Lung (tissue), 12 donors: Measurements from ENCODE around the gene GRK3. TPM values are rescaled to one million over a fixed set of nuclear protein-coding genes. Genes with fewer than 3 reads are reported as not detected.
A peak's percentile ranks its signal among the peaks of the same experiment; 100 is the strongest.
"Not testable (repeated sequence)": the region's sequence is repeated elsewhere in the genome, so short reads cannot be mapped to it uniquely, and the experiment has no call there.

Experiments
- ATAC-seq: fragments of 200-7000 bp; cut with Tn5 transposase; one replicate; pipeline ENCODE4 v1.9.1; 2020; ENCODE audit warnings: moderate number of reproducible peaks; ENCODE audit not compliant: insufficient read depth, low FRiP score
- DNase-seq, 3 donors: peaks; one replicate each; pipeline ENCODE4 v3.0.0-alpha.2; 2013 to 2017
- H3K27ac ChIP-seq, 2 donors: one replicate each; pipeline ENCODE4 v1.5.1; 2013; ENCODE audit warnings: mild to moderate bottlenecking in 2 of 2, moderate library complexity in 2 of 2, control low read depth in 1 of 2, inconsistent platforms in 1 of 2, low read depth in 1 of 2, low read length in 1 of 2
- H3K27me3 ChIP-seq, 3 donors: one replicate each; pipeline ENCODE4 v1.5.1; 2013; ENCODE audit warnings: low read length in 2 of 3; ENCODE audit not compliant: control insufficient read depth in 3 of 3, insufficient read depth in 3 of 3
- H3K36me3 ChIP-seq, 4 donors: one replicate each; pipeline ENCODE4 v1.5.1; 2013; ENCODE audit warnings: low read length in 4 of 4, mild to moderate bottlenecking in 1 of 4, moderate library complexity in 1 of 4; ENCODE audit not compliant: control insufficient read depth in 4 of 4, insufficient read depth in 4 of 4
- H3K4me1 ChIP-seq, 5 donors: one replicate each; pipeline ENCODE4 v1.5.1; 2013; ENCODE audit warnings: low read length in 5 of 5, mild to moderate bottlenecking in 2 of 5, moderate library complexity in 1 of 5; ENCODE audit not compliant: control insufficient read depth in 5 of 5, insufficient read depth in 5 of 5
- H3K4me3 ChIP-seq: one replicate; pipeline ENCODE4 v1.5.1; 2013; ENCODE audit warnings: mild to moderate bottlenecking, control low read depth, moderate library complexity
- H3K9ac ChIP-seq, 2 donors: one replicate each; pipeline ENCODE4 v1.5.1; 2013; ENCODE audit warnings: low read length in 2 of 2, control low read depth in 1 of 2; ENCODE audit not compliant: insufficient read depth in 1 of 2
- H3K9me3 ChIP-seq, 4 donors: one replicate each; pipeline ENCODE4 v1.5.1; 2013; ENCODE audit warnings: low read length in 3 of 4, mild to moderate bottlenecking in 1 of 4, moderate library complexity in 1 of 4; ENCODE audit not compliant: control insufficient read depth in 4 of 4, insufficient read depth in 3 of 4
- WGBS, 2 donors: extraction: QIAGEN DNeasy Blood & Tissue Kit; methylation state at CpG; one replicate each; pipeline ENCODE4 v1.1.7; 2013; 5-methylcytosine and 5-hydroxymethylcytosine counted together
- polyA plus RNA-seq, 2 donors: library from polyadenylated mRNA; stranded (reverse); fragments of 200-250 nt; gene quantifications; one replicate each; pipeline ENCODE4 v1.2.1, GENCODE V29; 2013
- total RNA-seq, 2 donors: library from RNA; depleted of rRNA in 1 of 2; stranded (reverse); fragments of >200 nt in 1 of 2; gene quantifications; one replicate each; pipeline ENCODE4 v1.2.1, GENCODE V29; 2014 to 2021
- TF ChIP-seq, protein P1 (sequence below): IDR thresholded peaks from 2 replicates; pipeline ENCODE4 v1.5.1; 2012; ENCODE audit warnings: mild to moderate bottlenecking; ENCODE audit errors: control extremely low read depth, extremely low read depth
- donor health status: control.
- donor health status: control.
- donor health status: Bipolar disorder and iron deficiency.
- donor health status: healthy.
- donor health status: DM: yes; HTN: yes; CAD: no.

Gene GRK3
- total and polyA plus RNA-seq, 4 donors: 5.0 to 27.3 (median 18.0) TPM

DNA sequence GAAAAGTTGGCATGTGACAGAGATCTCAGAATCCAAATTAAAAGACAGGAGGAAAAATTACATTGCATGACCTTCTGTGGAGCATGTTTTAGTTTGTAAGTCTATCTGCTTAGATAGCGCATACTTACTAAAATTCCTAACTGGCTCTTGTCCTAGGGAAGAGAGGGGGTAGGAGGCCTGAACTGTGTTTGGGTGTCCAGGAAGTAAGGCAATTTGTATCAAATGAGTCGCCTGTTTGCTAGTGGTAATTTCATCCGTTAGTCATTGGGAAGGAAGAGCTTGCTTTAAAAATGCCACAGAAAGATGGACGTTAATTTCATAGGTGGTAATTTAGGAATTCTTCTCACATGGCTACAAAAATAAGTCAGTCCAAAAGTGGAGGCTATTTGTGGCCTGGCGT lies 18.5 kb downstream of the GRK3 start:
- TF ChIP-seq, protein P1, sequence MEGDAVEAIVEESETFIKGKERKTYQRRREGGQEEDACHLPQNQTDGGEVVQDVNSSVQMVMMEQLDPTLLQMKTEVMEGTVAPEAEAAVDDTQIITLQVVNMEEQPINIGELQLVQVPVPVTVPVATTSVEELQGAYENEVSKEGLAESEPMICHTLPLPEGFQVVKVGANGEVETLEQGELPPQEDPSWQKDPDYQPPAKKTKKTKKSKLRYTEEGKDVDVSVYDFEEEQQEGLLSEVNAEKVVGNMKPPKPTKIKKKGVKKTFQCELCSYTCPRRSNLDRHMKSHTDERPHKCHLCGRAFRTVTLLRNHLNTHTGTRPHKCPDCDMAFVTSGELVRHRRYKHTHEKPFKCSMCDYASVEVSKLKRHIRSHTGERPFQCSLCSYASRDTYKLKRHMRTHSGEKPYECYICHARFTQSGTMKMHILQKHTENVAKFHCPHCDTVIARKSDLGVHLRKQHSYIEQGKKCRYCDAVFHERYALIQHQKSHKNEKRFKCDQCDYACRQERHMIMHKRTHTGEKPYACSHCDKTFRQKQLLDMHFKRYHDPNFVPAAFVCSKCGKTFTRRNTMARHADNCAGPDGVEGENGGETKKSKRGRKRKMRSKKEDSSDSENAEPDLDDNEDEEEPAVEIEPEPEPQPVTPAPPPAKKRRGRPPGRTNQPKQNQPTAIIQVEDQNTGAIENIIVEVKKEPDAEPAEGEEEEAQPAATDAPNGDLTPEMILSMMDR: no peak
- peak in 1 of 3 donors; percentile 31 for DNase-seq
- Histone ChIP-seq H3K36me3 (peaks cover 0 to 8% (median 3%) of the 10 kb centered on the region in 4 donors), H3K4me1 (peaks cover 0 to 8% (median 0%) of the 10 kb centered on the region in 5 donors), H3K27ac (no peak overlapping the region), H3K9me3 (peaks cover 0 to 3% (median 0%) of the 10 kb centered on the region in 4 donors), H3K9ac (no peak overlapping the region), H3K4me3 (no peak overlapping the region), H3K27me3 (no peaks in the 10 kb centered on the region)
- no peak for ATAC-seq
- 46 to 52% methylated on average over 5 of the region's 5 CpGs for WGBS, 2 donors

DNA sequence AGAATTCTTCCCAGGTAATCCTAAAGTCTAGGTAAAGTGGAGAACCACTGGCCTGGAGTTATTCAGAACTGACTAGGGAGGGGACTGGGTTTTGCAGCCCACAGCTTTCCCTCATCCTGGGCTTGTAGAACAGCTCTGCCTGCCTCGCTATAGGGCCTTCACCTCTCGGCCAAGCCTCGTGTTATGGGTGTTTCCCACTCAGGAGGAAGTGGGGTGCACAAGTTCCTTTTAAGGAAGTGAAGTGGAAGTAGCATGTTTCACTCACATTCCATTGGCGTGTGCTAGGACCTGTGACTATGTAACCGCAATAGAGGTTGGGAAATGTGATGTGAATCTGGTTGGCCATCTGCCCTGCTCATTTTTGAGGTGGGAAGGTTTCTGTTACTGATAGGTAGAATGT lies 20.5 kb downstream of the GRK3 start:
- H3K27me3 ChIP-seq, H3K36me3 ChIP-seq, H3K27ac ChIP-seq, ATAC-seq, DNase-seq, H3K4me1 ChIP-seq, H3K9me3 ChIP-seq, H3K9ac ChIP-seq, H3K4me3 ChIP-seq: not testable (repeated sequence)
- 36 to 37% methylated on average over 5 of the region's 5 CpGs for WGBS, 2 donors

GRCh38 chr22:25589664-25590063 lies 25.2 kb downstream of the GRK3 start:
- H3K4me1 ChIP-seq, ATAC-seq, H3K4me3 ChIP-seq, H3K27me3 ChIP-seq, H3K27ac ChIP-seq, H3K9ac ChIP-seq, H3K9me3 ChIP-seq, H3K36me3 ChIP-seq, DNase-seq: not testable (repeated sequence)
- 91 to 97% methylated on average over 4 of the region's 4 CpGs for WGBS, 2 donors

DNA sequence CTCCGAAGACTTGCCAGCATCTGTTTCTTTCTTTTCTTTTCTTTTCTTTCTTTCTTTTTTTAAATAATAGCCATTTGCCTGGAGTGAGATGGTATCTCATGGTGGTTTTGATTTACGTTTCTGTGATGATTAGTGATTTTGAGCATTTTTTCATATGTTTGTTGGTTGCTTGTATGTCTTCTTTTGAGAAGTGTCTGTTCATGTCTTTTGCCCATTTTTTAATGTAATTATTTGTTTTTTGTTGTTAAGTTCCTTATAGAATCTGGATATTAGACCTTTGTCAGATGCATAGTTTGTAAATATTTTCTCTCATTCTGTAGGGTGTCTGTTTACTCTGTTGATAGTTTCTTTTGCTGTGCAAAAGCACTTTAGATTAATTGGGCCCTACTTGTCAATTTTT lies 28.8 kb downstream of the GRK3 start:
- H3K9ac ChIP-seq: not testable (repeated sequence)

GRCh38 chr22:25598609-25599008 lies 34.1 kb downstream of the GRK3 start:
- TF ChIP-seq, protein P1: no peak
- no peaks in the 10 kb centered on the region for H3K4me1 ChIP-seq
- H3K36me3 ChIP-seq: peaks cover 0 to 2% (median 0%) of the 10 kb centered on the region in 4 donors
- 100% methylated on average over 1 of the region's 1 CpG for WGBS, 2 donors
- H3K9ac ChIP-seq: no peak overlapping the region
- no peak overlapping the region for H3K4me3 ChIP-seq
- H3K27me3 ChIP-seq: no peaks in the 10 kb centered on the region
- H3K9me3 ChIP-seq: no peaks in the 10 kb centered on the region
- DNase-seq (no peak), ATAC-seq (no peak)
- no peak overlapping the region for H3K27ac ChIP-seq

More for the DNA sequence above, 28.8 kb downstream of the GRK3 start:
- WGBS, 2 donors: 90 to 96% methylated on average over 2 of the region's 2 CpGs
- not testable (repeated sequence) for H3K4me3 ChIP-seq, DNase-seq, H3K36me3 ChIP-seq, H3K4me1 ChIP-seq, H3K27ac ChIP-seq, H3K27me3 ChIP-seq, ATAC-seq, H3K9me3 ChIP-seq
